ENCODE measurements around the gene TRMT5.

TRMT5 gene

DNA sequence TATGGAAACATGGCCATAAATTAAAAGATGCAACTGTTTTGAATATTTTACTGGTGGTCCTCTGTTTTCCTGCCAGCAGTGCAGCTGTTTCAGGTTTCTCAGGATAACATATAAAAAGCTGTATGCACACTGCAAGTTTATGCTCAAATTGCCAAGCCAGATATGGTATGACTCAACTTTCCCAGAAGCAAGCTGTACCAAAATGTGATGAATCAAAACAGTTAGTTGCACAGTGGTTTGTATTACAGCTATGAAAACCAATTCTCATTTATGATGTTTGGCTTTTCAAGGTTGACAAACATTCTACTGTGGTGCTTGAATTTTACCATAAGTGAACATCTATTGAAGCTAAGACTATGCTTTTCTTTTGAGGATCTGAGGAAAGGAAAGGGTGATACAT is 15.5 kb downstream of the TRMT5 start:
- no peak for DNase-seq (ENCODE audit: low read depth)

DNA sequence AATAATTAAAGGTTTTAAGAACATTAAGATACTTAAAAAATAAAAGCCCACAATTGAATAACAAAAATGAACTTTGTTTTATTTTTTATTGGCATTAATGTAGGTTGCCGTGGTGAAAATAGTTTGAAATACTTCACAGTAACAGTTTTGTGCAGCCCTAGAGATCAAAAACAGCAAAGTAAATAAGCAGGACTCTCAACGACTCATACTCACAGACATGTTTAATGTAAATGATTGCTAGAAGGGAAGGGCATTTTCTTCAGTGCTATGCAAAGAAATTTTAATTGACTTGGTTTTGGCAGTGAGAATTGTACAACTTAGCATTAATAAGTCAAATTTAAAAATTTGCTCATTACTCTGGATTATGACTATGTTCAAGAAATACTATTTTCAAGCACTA is 16.0 kb downstream of the TRMT5 start:
- DNase-seq (ENCODE audit: low read depth): no peak

DNA sequence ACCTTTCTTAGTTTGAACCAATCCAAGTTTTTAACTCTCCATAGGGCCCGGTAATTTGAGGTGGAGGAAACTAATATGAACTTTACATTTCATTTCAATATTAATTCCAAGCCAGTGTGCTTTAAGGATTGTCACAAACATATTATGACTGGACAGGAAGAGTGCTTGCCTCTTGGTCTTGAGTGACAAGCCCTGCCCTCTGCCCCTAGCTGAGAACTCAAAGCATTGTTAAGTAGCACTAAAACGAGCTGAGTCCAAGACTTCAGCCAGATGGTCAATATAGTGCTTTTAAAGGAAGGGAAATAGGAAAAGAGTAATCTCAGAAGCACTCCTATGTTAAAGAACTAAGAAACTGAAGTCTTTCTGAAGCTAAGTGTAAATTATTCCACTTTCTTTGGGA is 17.1 kb downstream of the TRMT5 start:
- no peak for DNase-seq (ENCODE audit: low read depth)

DNA sequence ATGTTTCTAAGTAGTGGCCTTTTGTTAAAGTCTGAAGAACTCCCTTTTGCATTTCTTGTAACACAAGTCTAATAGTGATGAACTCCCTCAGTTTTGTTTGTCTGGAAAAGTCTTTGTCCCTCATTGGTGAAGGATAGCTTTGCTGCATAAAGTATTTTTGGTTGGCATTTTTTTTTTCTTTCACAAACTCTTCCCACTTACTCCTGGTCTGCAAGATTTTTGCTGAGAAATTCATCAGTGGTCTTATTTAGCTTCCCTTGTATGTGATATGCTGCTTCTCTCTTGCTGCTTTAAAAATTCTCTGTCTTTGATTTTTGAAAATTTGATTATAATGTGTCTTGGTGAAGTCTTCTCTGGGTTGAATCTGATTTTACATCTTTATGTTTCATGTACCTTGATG is 22.7 kb downstream of the TRMT5 start:
- no peak for DNase-seq (ENCODE audit: low read depth)

DNA sequence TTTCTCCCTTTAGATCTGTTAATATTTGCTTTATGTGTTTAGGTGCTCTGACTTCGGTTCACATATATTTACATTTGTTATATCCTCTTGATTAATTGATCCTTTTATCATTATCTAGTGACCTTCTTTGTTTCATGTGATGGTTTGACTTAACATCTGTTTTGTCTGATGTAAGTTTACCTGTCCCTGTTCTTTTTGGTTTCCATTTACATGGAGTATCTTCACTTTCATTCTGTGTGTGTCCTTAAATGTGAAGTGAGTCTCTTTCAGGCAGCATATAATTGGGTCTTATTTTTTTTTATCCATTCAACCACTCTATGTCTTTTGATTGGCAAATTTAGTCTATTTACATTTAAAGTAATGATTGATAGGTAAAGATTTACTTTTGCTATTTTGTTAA is 24.2 kb downstream of the TRMT5 start:
- DNase-seq (ENCODE audit: low read depth): no peak

DNA sequence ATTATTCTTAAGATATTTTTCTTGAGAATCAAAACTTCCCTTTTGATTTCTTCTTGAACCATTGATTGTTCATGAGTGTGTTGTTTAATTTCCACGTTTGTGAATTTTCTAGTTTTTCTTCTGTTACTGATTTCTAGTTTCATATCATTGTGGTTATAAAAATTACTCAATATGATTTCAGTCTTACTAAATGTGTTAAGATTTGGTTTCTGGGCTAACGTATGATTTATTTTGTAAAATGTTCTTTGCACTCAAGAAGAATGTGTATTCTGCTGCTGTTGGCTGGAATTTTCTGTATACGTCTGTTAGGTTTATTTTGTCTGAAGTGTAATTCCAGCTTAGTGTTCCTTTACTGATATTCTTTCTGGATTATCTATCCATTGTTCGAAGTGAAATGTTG is 24.7 kb downstream of the TRMT5 start:
- DNase-seq (ENCODE audit: low read depth): no peak

DNA sequence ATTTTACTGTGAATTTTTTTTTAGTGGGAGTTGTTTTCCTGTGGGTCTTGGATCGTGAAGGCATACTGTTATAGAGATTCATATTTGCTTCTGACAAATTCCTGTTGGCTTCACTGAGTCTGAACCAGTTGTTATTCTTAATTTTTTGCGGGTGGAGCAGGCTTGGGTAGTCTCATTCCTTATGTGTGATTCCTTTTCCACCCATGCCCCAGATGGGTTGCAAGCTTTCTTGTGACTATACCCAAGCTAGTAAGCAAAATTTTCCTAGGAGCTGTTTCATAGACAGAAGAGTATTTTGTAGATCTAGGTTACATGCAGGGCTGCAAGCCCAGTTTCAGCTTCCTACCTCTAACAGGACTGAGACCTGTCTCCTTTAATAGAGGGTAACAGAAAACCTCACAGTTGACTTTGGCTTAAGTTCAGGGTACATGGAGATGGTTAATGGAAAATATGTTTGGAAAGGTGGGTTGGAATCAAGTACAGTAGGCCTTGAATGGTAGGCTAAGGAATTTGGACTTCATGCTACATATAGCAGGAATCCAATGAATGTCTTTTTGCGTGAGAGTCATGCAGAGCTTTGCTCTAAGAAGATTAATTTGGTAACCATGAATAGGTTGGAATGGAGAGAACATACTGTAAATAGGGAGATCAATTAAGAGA is 29.0 kb downstream of the TRMT5 start:
- no peak for DNase-seq (ENCODE audit: low read depth)

DNA sequence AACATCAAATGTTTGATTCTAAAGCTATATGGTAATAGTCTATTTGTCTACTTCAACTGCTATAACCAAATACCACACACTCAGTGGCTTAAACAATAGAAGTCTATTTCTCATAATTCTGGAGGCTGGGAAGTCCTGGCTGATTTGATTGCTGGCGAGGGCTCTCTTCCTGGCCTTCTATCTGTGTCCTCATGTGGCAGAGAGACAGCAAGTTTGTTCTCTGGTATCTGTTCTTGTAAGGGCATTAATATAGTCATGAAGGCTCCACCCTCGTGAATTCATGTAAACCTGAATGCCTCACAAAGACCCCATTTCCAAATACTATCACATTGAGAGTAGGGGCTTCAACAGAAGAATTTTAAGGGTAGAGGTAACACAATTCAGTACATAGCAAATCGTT is 34.1 kb downstream of the TRMT5 start:
- DNase-seq (ENCODE audit: low read depth): no peak

DNA sequence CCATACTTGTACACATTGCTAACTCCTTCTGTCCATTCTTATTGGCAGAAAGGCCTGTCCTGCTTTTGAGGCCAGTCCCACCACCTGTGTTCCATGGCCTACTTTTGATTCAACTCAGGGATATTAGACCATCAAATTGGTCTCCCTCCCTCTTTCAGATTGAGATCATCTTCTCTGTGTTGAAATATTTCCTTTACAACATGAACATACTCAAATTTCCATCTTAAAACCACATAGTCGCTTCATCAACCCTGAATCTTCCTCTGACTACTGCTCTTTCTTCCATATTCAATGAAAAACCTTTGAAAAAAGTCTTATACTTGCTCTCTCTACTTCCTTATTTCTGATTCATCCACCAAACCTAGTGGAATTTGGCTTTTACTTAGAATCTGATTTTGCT is 34.9 kb downstream of the TRMT5 start:
- no peak for DNase-seq (ENCODE audit: low read depth)

DNA sequence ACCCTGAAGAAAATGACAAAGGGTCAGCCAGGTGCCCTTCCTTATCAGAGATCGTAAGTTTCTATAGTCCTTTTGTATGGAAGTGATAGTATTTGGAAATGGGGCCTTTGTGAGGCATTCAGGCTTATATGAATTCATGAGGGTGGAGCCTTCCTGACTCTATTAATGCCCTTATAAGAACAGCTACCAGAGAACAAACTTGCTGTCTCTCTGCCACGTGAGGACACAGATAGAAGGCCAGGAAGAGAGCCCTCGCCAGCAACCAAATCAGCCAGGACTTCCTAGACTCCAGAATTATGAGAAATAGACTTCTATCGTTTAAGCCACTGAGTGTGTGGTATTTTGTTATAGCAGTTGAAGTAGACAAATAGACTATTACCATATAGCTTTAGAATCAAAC is 36.7 kb downstream of the TRMT5 start:
- no peak for DNase-seq (ENCODE audit: low read depth)

DNA sequence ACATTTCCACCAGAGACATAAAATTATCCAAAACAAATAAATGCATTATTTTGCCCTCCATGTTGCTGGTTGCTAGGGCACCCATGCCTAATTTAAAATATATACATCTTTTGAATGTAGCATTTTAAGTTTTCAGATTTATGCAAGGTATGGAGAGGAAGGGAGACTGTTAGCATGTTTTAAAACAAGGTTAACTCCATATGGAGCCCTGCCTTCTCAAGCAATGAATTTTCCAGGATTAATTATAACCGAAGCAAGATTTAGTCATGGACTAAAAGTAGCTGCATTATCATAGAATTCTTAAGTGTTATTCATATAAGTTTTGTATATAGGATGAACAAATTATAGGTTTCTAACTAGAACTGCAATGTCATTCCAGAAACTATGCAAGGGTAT is 37.2 kb downstream of the TRMT5 start:
- DNase-seq (ENCODE audit: low read depth): no peak

DNA sequence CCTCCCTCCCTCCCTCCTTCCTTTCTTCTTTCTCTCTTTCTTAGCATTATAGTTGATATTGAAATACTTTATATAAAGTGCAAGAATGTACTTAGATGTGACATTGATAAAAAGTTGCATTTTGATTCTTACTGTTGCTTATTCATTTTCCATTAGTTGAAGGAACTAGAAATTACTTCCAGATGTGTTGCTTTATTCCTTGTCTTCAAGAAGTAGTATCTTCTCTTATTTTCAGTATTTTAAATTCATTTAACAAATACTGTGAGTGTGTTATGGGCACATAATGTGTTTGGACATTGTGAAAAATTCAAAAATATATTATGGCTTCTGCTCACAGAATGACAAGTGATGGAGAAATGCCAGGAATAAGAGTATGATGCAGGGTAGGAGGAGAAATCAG is 45.6 kb downstream of the TRMT5 start:
- no peak for DNase-seq (ENCODE audit: low read depth)

DNA sequence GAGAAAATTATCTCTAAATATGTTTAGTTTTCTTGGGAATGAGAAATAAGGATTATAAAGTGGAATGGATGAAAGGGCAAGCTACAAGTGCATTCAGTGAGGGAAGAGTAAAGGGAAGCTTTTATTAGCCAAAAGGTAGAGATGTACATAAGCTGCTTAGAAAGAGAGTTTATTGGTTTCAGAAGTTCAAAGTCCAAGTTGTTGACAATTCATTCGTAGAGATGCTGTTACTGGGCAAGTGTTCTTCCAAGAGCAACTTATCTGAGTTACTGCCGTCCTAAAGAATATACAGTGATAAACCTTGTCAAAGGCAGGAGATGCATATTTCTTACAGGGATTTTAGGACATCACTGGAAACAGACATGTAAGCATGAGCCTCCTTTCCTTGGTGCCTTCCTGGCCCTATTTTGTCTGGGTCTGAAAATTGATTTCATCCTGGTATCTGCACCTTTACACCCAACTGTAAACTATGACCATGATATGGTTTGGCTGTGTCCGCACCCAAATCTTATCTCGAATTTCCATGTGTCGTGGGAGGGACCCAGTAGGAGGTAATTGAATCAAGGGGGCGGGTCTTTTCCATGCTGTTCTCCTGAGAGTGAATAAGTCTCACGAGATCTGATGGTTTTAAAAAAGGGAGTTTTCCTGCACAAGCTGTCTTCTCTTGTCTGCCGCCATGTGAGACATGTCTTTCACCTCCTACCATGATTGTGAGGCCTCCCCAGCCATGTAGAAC is 46.8 kb downstream of the TRMT5 start:
- no peak for DNase-seq (ENCODE audit: low read depth)

DNA sequence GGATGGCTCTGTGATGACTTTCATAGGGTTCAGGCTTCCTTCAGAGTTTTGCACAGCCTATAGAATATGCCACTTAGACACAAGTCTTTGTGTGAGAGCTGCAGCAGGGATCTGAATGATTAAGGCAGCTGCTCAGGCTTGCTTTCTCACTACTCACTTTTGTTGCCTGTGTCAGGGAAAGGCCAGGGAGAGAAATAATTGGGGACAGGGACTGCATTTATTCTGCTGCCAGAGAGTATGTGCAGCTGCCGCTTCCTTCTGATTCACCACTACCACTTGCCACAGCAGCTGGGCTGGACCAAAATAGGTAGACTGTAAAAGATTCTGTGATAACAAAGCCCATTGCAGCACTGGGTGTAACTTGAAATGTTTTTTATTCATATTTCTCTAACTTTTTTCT is 49.7 kb downstream of the TRMT5 start:
- no peak for DNase-seq (ENCODE audit: low read depth)

DNA sequence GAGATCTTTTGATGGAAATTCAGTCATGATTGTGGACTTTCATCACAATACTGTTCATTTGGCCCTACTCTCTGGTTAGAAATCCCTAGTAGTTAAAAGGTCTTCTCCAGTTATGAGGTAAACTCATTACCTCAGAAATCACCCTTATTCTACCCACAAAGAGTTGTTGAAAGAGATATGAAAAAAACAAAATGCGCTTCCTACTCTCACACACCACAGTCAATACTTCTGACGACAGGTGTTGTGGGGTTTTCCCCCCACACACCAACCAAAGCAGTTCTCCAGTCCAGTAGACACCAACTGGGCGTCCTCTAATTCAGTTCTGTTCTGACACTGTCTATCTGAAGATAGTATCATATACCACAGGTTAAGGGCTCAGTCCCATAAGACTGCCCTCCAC is 54.9 kb downstream of the TRMT5 start:
- no peak for DNase-seq (ENCODE audit: low read depth)

DNA sequence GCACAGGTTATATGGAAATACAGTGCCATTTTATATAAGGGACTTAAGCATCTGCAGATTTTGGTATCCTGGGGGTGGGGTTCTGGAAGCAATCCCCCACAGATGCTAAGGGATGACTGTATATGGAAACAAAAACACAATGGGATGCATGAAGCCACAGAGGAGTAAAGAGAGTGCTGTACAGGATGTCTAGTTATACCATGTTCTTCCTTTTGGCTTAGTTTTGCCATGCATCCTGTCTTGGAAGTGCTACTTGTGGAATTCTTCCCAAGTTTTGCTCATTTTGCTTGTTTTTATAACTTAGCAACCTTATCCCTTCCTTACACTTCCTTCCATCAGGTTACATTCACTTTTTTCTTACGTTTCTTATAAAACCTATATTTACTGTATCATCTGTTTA is 55.6 kb downstream of the TRMT5 start:
- no peak for DNase-seq (ENCODE audit: low read depth)

DNA sequence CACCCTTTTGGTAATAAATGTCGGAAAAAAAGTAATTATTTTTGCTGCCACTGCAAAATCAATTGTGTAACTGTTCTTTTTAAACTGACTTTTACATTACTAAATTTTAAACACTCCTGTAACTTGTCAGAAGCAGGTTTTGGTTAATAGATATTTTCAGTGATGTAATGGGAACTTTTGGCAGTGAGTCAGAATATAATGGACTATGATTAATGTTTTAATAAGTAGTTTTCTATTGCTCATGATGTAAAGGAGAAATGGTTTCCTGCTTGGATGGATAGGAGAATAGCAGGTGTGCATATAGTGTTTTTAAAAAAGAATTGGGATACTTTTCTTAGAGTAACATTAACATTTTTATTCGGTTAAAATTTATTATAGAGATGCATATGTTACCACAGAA is 58.8 kb downstream of the TRMT5 start:
- no peak for DNase-seq (ENCODE audit: low read depth)

Measured in GM04504 (cell line).